Breast epithelium (tissue), 3 donors: ENCODE data around the gene ZNF618.

Experiments used
- POLR2A ChIP-seq: fragments of 450-650 bp; IDR thresholded peaks from one replicate; pipeline ENCODE4 v1.6.1; 2016; ENCODE audit warnings: antibody characterized with exemption, mild to moderate bottlenecking, moderate library complexity
- POLR2AphosphoS5 ChIP-seq, 3 donors: sonication (generic); formaldehyde crosslinking; IDR thresholded peaks; one replicate each; pipeline ENCODE4 v1.6.1; 2017; ENCODE audit warnings: antibody characterized with exemption in 3 of 3
- TF ChIP-seq, protein P1 (sequence below), 3 donors: fragments of 450-650 bp; IDR thresholded peaks; one replicate each; pipeline ENCODE4 v1.5.1; 2016 to 2017; ENCODE audit warnings: antibody characterized with exemption in 3 of 3, mild to moderate bottlenecking in 3 of 3, moderate library complexity in 3 of 3

GRCh38 chr9:113876993-113877368, 872 bp downstream of the ZNF618 start:
- TF ChIP-seq POLR2A: no peak
- TF ChIP-seq, protein P1, sequence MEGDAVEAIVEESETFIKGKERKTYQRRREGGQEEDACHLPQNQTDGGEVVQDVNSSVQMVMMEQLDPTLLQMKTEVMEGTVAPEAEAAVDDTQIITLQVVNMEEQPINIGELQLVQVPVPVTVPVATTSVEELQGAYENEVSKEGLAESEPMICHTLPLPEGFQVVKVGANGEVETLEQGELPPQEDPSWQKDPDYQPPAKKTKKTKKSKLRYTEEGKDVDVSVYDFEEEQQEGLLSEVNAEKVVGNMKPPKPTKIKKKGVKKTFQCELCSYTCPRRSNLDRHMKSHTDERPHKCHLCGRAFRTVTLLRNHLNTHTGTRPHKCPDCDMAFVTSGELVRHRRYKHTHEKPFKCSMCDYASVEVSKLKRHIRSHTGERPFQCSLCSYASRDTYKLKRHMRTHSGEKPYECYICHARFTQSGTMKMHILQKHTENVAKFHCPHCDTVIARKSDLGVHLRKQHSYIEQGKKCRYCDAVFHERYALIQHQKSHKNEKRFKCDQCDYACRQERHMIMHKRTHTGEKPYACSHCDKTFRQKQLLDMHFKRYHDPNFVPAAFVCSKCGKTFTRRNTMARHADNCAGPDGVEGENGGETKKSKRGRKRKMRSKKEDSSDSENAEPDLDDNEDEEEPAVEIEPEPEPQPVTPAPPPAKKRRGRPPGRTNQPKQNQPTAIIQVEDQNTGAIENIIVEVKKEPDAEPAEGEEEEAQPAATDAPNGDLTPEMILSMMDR (IDR thresholded peaks at IDR 0.05): peak; percentile 22 to 37 (median 35)
- no peak for TF ChIP-seq POLR2AphosphoS5 (IDR thresholded peaks at IDR 0.05)
